ENCODE results near the gene BAX. TPM values are rescaled to one million over a fixed set of nuclear protein-coding genes. Genes with fewer than 3 reads are reported as not detected.

Gene BAX
- total and polyA plus RNA-seq, 2 of the 13 experiments (the other 11 are each of a cell fraction or from before 2014, with no cell fraction given) = 139 to 176 TPM

DNA sequence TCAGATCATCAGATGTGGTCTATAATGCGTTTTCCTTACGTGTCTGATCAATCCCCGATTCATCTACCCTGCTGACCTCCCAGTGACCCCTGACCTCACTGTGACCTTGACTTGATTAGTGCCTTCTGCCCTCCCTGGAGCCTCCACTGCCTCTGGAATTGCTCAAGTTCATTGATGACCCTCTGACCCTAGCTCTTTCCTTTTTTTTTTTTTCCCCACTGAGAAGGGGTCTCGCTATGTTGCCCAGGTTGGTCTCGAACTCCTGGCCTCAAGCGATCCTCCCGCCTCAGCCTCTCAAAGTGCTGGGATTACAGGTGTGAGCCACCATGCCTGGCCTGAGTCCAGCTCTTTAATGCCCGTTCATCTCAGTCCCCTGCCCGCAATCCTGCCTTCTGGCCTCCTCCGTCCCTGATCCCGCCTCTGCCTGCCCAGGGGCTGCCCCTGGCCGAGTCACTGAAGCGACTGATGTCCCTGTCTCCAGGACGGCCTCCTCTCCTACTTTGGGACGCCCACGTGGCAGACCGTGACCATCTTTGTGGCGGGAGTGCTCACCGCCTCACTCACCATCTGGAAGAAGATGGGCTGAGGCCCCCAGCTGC is 6.5 kb downstream of the BAX start (continued):
- no peak; the same call in 1 of the 2 replicates for TF ChIP-seq NFKB2 (CRISPR knock-in tag; IDR thresholded peaks at IDR 0.05; ENCODE audit: borderline replicate concordance)
- TF ChIP-seq ZNF333 (CRISPR knock-in tag; IDR thresholded peaks at IDR 0.05; ENCODE audit: borderline replicate concordance) = 0 out of 2 replicates have a peak, but pooled peaks have one; percentile 25
- TF ChIP-seq ZNF101 (CRISPR knock-in tag; IDR thresholded peaks at IDR 0.05; ENCODE audit: borderline replicate concordance, low read depth) = peak; percentile 16; the same call in 1 of the 2 replicates
- TF ChIP-seq ZFAT (CRISPR knock-in tag; conservative IDR thresholded peaks at IDR 0.05) = no peak
- no peak for TF ChIP-seq SIX4 (CRISPR knock-in tag; IDR thresholded peaks at IDR 0.05)
- TF ChIP-seq ATF3 (CRISPR knock-in tag; IDR thresholded peaks at IDR 0.05) = no peak
- TF ChIP-seq ZNF558 (CRISPR knock-in tag; IDR thresholded peaks at IDR 0.05; ENCODE audit: borderline replicate concordance) = no peak
- TF ChIP-seq FOXM1 (CRISPR knock-in tag; IDR thresholded peaks at IDR 0.05) = no peak
- TF ChIP-seq ZBTB8A (CRISPR knock-in tag; IDR thresholded peaks at IDR 0.05; ENCODE audit: borderline replicate concordance, low read depth) = no peak
- no peak for TF ChIP-seq ZBTB10 (CRISPR knock-in tag; IDR thresholded peaks at IDR 0.05; ENCODE audit: borderline replicate concordance)
- TF ChIP-seq PCBP2 (optimal IDR thresholded peaks at IDR 0.05; ENCODE audit: low read depth, low read length, poor library complexity, severe bottlenecking) = no peak
- no peak for TF ChIP-seq ZNF230 (CRISPR knock-in tag; IDR thresholded peaks at IDR 0.05)
- TF ChIP-seq EED (CRISPR knock-in tag; IDR thresholded peaks at IDR 0.05) = no peak
- no peak for TF ChIP-seq ZNF879 (CRISPR knock-in tag; IDR thresholded peaks at IDR 0.05)
- TF ChIP-seq RBAK (CRISPR knock-in tag; IDR thresholded peaks at IDR 0.05) = no peak
- no peak for TF ChIP-seq ZMAT3 (CRISPR knock-in tag; conservative IDR thresholded peaks at IDR 0.05)
- no peak for TF ChIP-seq ZNF446 (CRISPR knock-in tag; IDR thresholded peaks at IDR 0.05)
- TF ChIP-seq ZNF597 (CRISPR knock-in tag; IDR thresholded peaks at IDR 0.05) = no peak
- TF ChIP-seq ZNF550 (CRISPR knock-in tag; IDR thresholded peaks at IDR 0.05; ENCODE audit: borderline replicate concordance) = no peak
- no peak for TF ChIP-seq KDM5B (CRISPR knock-in tag; IDR thresholded peaks at IDR 0.05; ENCODE audit: borderline replicate concordance)
- TF ChIP-seq MIXL1 (CRISPR knock-in tag; IDR thresholded peaks at IDR 0.05) = no peak
- no peak for TF ChIP-seq ZNF138 (CRISPR knock-in tag; IDR thresholded peaks at IDR 0.05; ENCODE audit: low read depth)
- TF ChIP-seq, protein P1, sequence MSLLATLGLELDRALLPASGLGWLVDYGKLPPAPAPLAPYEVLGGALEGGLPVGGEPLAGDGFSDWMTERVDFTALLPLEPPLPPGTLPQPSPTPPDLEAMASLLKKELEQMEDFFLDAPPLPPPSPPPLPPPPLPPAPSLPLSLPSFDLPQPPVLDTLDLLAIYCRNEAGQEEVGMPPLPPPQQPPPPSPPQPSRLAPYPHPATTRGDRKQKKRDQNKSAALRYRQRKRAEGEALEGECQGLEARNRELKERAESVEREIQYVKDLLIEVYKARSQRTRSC (CRISPR knock-in tag; IDR thresholded peaks at IDR 0.05; ENCODE audit: low read depth) = no peak
- no peak for TF ChIP-seq PHF8 (CRISPR knock-in tag; IDR thresholded peaks at IDR 0.05)
- no peak for TF ChIP-seq BORCS8-MEF2B (CRISPR knock-in tag; IDR thresholded peaks at IDR 0.05)
- no peak for TF ChIP-seq BRCA1 (CRISPR knock-in tag; IDR thresholded peaks at IDR 0.05)
- no peak; the same call in 1 of the 2 replicates for TF ChIP-seq FOSL2 (CRISPR knock-in tag; IDR thresholded peaks at IDR 0.05)
- no peak for TF ChIP-seq PRPF4 (IDR thresholded peaks at IDR 0.05; ENCODE audit: low read depth, low read length, poor library complexity, severe bottlenecking)
